Cardiac fibroblast (primary cell): ENCODE data around the gene PTPRE.
A peak's percentile ranks its signal among the peaks of the same experiment; 100 is the strongest.

Source experiments
- DNase-seq, 2 donors: peaks; one replicate each; pipeline versions ENCODE4 v3.0.0 to v3.0.0-alpha.2; 2010; ENCODE audit warnings: low read depth in 2 of 2
- H3K4me3 ChIP-seq, 2 donors: replicated peaks in 1 of 2; 1 replicate in 1 of 2; 2 replicates in 1 of 2; pipeline ENCODE4 v1.5.1; 2011; ENCODE audit warnings: low read depth in 2 of 2, low read length in 2 of 2, mild to moderate bottlenecking in 2 of 2, moderate library complexity in 1 of 2
- CTCF ChIP-seq: IDR thresholded peaks from one replicate; pipeline ENCODE4 v1.5.1; 2011; ENCODE audit warnings: low read depth, mild to moderate bottlenecking, low read length, inconsistent platforms

The PTPRE gene

GRCh38 chr10:127925471-127926207 is 18.7 kb downstream of the PTPRE start:
- H3K4me3 ChIP-seq = no peak overlapping the region
- TF ChIP-seq CTCF = no peak
- no peak for DNase-seq

DNA sequence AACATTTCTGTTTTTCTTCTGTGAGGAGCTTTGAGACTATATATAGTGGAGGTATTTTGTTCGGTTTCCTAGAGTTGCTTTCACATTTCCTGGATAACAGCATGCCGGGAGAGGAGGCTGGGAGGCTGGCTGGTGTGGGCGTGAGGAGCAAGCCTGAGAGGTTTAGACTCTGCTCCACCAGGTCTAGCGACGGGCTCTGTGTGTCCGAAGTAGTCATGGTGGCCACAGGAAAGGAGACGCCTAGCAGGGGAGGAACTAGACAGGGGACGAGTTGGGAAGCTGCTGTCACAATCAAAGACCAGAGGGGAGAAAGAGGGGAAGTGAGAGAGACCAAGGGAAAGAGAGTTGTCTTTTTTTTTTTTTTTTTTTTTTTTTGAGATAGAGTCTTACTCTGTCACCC is 19.6 kb downstream of the PTPRE start:
- H3K4me3 ChIP-seq = no peak overlapping the region
- no peak for DNase-seq
- no peak for TF ChIP-seq CTCF

- no peak for TF ChIP-seq CTCF
- DNase-seq = peak; percentile 64 to 72
- H3K4me3 ChIP-seq = no peak overlapping the region
These were observed 21.3 kb downstream of the PTPRE start for GRCh38 chr10:127928021-127928806.

- no peak for DNase-seq
- TF ChIP-seq CTCF = no peak
- no peak overlapping the region for H3K4me3 ChIP-seq
These were observed 25.8 kb downstream of the PTPRE start for GRCh38 chr10:127932521-127933270.

- TF ChIP-seq CTCF = no peak
- no peak overlapping the region for H3K4me3 ChIP-seq
- no peak for DNase-seq
These were observed 26.4 kb downstream of the PTPRE start for GRCh38 chr10:127933271-127933670.

- no peak for TF ChIP-seq CTCF
- H3K4me3 ChIP-seq = no peak overlapping the region
- DNase-seq = no peak
These were observed 27.5 kb downstream of the PTPRE start for GRCh38 chr10:127934383-127934782.
